HG02623 (cell line): ENCODE results near the gene EMC9.
A peak's percentile ranks its signal among the peaks of the same experiment; 100 is the strongest.

Experiments used
- ATAC-seq: cut with Tn5 transposase; IDR thresholded peaks from one replicate; pipeline ENCODE4 v1.9.1; 2021; ENCODE audit warnings: moderate library complexity; ENCODE audit not compliant: unreplicated experiment

Gene EMC9

GRCh38 chr14:24141097-24141880 lies at the start of gene EMC9:
TSS of gene EMC9 (minus strand) at chr14:24141591. CDS start at chr14:24141304, 287 bp downstream.
- ATAC-seq = peak; percentile 80

GRCh38 chr14:24190416-24190815 lies 49.0 kb upstream of the EMC9 start:
- no peak for ATAC-seq

GRCh38 chr14:24189460-24189859 lies 48.1 kb upstream of the EMC9 start:
- no peak for ATAC-seq

- no peak for ATAC-seq
Observed at GRCh38 chr14:24189059-24189375, 47.6 kb upstream of the EMC9 start.

GRCh38 chr14:24188251-24189058 lies 47.1 kb upstream of the EMC9 start, which contains the start of gene IPO4:
TSS of gene IPO4 (minus strand) at chr14:24188816. CDS start at chr14:24188787, 29 bp downstream.
- peak; percentile 81 for ATAC-seq

- no peak for ATAC-seq
Observed at GRCh38 chr14:24187539-24187915, 46.1 kb upstream of the EMC9 start.

GRCh38 chr14:24186831-24187538 lies 45.6 kb upstream of the EMC9 start:
- ATAC-seq = no peak

GRCh38 chr14:24185741-24186140 lies 44.4 kb upstream of the EMC9 start:
- no peak for ATAC-seq

- ATAC-seq = no peak
Observed at GRCh38 chr14:24185026-24185425, 43.6 kb upstream of the EMC9 start.

GRCh38 chr14:24184104-24184970 lies 42.9 kb upstream of the EMC9 start:
- no peak for ATAC-seq

- no peak for ATAC-seq
Observed at GRCh38 chr14:24183014-24183481, 41.7 kb upstream of the EMC9 start.

GRCh38 chr14:24182110-24182882 lies 40.9 kb upstream of the EMC9 start:
- no peak for ATAC-seq

GRCh38 chr14:24181371-24182077 lies 40.1 kb upstream of the EMC9 start:
- no peak for ATAC-seq

GRCh38 chr14:24179961-24180796 lies 38.8 kb upstream of the EMC9 start:
- ATAC-seq = no peak

GRCh38 chr14:24179294-24179960 lies 38.0 kb upstream of the EMC9 start:
- ATAC-seq = no peak

- no peak for ATAC-seq
Observed at GRCh38 chr14:24178399-24179178, 37.2 kb upstream of the EMC9 start.

GRCh38 chr14:24177891-24178290 lies 36.5 kb upstream of the EMC9 start:
- no peak for ATAC-seq
